Vagina (tissue), 2 donors: ENCODE measurements around the gene GFM2. TPM values are rescaled to one million over a fixed set of nuclear protein-coding genes. Genes with fewer than 3 reads are reported as not detected.
"Not testable (repeated sequence)": the region's sequence is repeated elsewhere in the genome, so short reads cannot be mapped to it uniquely, and the experiment has no call there.

Experiments
- DNase-seq, 2 donors: peaks; one replicate each; pipeline ENCODE4 v3.0.0-alpha.2; 2017; ENCODE audit errors: extremely low spot score in 2 of 2
- H3K27ac ChIP-seq: fragments of 200-600 bp; sonication (generic); one replicate; pipeline ENCODE4 v1.5.1; 2019
- H3K27me3 ChIP-seq: fragments of 200-600 bp; sonication (generic); one replicate; pipeline ENCODE4 v1.5.1; 2019
- H3K36me3 ChIP-seq, 2 donors: fragments of 200-600 bp; sonication (generic); one replicate each; pipeline ENCODE4 v1.5.1; 2017 to 2019
- H3K4me1 ChIP-seq: fragments of 200-600 bp; sonication (generic); one replicate; pipeline ENCODE4 v1.5.1; 2019
- H3K4me3 ChIP-seq, 2 donors: fragments of 200-600 bp; sonication (generic); 1 replicate in 1 of 2; 2 replicates in 1 of 2; pipeline ENCODE4 v1.5.1; 2016 to 2019
- H3K9me3 ChIP-seq: fragments of 200-600 bp; sonication (generic); one replicate; pipeline ENCODE4 v1.5.1; 2019
- CTCF ChIP-seq, 3 experiments: fragments of 450-650 bp in 2 of 3; fragments of 200-600 bp in 1 of 3; sonication (generic) in 1 of 3; IDR thresholded peaks; one replicate each; pipeline ENCODE4 v1.5.1; 2017 to 2019; ENCODE audit warnings: antibody characterized with exemption in 3 of 3, mild to moderate bottlenecking in 2 of 3, moderate library complexity in 2 of 3
- POLR2A ChIP-seq, 2 donors: fragments of 450-650 bp; IDR thresholded peaks; one replicate each; pipeline ENCODE4 v1.6.1; 2017; ENCODE audit warnings: antibody characterized with exemption in 2 of 2, mild to moderate bottlenecking in 2 of 2, moderate library complexity in 2 of 2
- POLR2AphosphoS5 ChIP-seq, 2 donors: sonication (generic); formaldehyde crosslinking; IDR thresholded peaks; one replicate each; pipeline ENCODE4 v1.9.0; 2017; ENCODE audit warnings: antibody characterized with exemption in 2 of 2, mild to moderate bottlenecking in 2 of 2, low read depth in 1 of 2; ENCODE audit not compliant: insufficient read depth in 1 of 2
- intact Hi-C: fragments of 100-400 bp; cut with DNase I; formaldehyde crosslinking; loops from one replicate; pipeline ENCODE4 v1.15.1; 2023
- total RNA-seq: library from RNA; depleted of rRNA; stranded (reverse); fragments of >200 nt; gene quantifications from one replicate; pipeline ENCODE4 v1.2.3, GENCODE V29; 2016

The GFM2 gene
- total RNA-seq, 1 donor from 2014 or later: 29.5 TPM

GRCh38 chr5:74763504-74763903 is 3.4 kb downstream of the GFM2 start:
- Histone ChIP-seq H3K36me3 (peaks cover 0 to 7% of the 10 kb centered on the region in 2 donors), H3K27me3 (no peaks in the 10 kb centered on the region), H3K4me3 (no peak overlapping the region), H3K9me3 (no peaks in the 10 kb centered on the region), H3K4me1 (peaks cover 46% of the 10 kb centered on the region), H3K27ac (no peak overlapping the region)
- TF ChIP-seq POLR2AphosphoS5 (IDR thresholded peaks at IDR 0.05; ENCODE audit: insufficient read depth in 1 of 2, low read depth in 1 of 2): no peak
- no peak for TF ChIP-seq CTCF (IDR thresholded peaks at IDR 0.05)
- TF ChIP-seq POLR2A (IDR thresholded peaks at IDR 0.05): no peak
- intact Hi-C loops: no loop called here
- no peak for DNase-seq

- intact Hi-C loops: no loop called here
- DNase-seq: no peak
- TF ChIP-seq CTCF (IDR thresholded peaks at IDR 0.05) (no peak), POLR2AphosphoS5 (IDR thresholded peaks at IDR 0.05; ENCODE audit: insufficient read depth in 1 of 2, low read depth in 1 of 2) (no peak), POLR2A (IDR thresholded peaks at IDR 0.05) (no peak)
- Histone ChIP-seq H3K9me3 (no peaks in the 10 kb centered on the region), H3K27me3 (no peaks in the 10 kb centered on the region), H3K27ac (no peak overlapping the region), H3K4me3 (no peak overlapping the region), H3K4me1 (peaks cover 37% of the 10 kb centered on the region), H3K36me3 (peaks cover 0 to 10% of the 10 kb centered on the region in 2 donors)
Observed at GRCh38 chr5:74762599-74762998, 4.3 kb downstream of the GFM2 start.

- Histone ChIP-seq H3K9me3 (peaks cover under 1% of the 10 kb centered on the region), H3K36me3 (peaks cover 0 to 22% of the 10 kb centered on the region in 2 donors), H3K27me3 (no peaks in the 10 kb centered on the region), H3K4me1 (peaks cover 36% of the 10 kb centered on the region), H3K4me3 (no peak overlapping the region), H3K27ac (no peak overlapping the region)
- no peak for DNase-seq
- TF ChIP-seq POLR2A (IDR thresholded peaks at IDR 0.05): no peak
- TF ChIP-seq CTCF (IDR thresholded peaks at IDR 0.05): no peak
- TF ChIP-seq POLR2AphosphoS5 (IDR thresholded peaks at IDR 0.05; ENCODE audit: insufficient read depth in 1 of 2, low read depth in 1 of 2): no peak
- intact Hi-C loops: no loop called here
Observed at GRCh38 chr5:74761241-74761640, 5.7 kb downstream of the GFM2 start.

GRCh38 chr5:74748742-74749141 is 18.2 kb downstream of the GFM2 start:
- H3K9me3 ChIP-seq, H3K27ac ChIP-seq, intact Hi-C loops, H3K4me1 ChIP-seq, H3K27me3 ChIP-seq, H3K4me3 ChIP-seq, DNase-seq: not testable (repeated sequence)
- peaks cover 0 to 42% of the 10 kb centered on the region in 2 donors for H3K36me3 ChIP-seq

DNA sequence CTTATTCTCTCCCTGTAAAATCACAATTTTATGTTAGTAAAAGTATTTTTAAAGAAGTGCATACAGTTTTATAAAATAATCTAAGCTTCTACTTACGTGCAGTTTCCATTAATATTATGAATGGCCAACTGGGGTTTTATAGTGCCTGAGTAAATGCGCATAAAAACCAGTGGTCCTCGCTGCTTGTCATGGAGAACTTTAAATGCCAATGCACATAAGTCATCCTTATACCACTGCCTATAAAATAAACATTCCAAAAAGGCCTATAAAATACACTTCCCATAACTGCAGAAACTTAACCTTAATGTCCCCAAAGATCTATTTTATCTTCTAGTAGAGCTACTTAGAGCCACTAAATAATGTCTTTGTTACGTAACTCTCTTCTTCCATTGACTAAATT is 28.5 kb downstream of the GFM2 start:
- intact Hi-C loops: no loop called here
- no peak for TF ChIP-seq POLR2AphosphoS5 (IDR thresholded peaks at IDR 0.05; ENCODE audit: insufficient read depth in 1 of 2, low read depth in 1 of 2)
- no peak for TF ChIP-seq POLR2A (IDR thresholded peaks at IDR 0.05)
- no peak for TF ChIP-seq CTCF (IDR thresholded peaks at IDR 0.05)
- H3K27ac ChIP-seq: no peak overlapping the region
- H3K36me3 ChIP-seq: peaks cover 0 to 53% of the 10 kb centered on the region in 2 donors
- no peaks in the 10 kb centered on the region for H3K9me3 ChIP-seq
- H3K27me3 ChIP-seq: no peaks in the 10 kb centered on the region
- no peak overlapping the region for H3K4me3 ChIP-seq
- no peak for DNase-seq
- H3K4me1 ChIP-seq: no peaks in the 10 kb centered on the region

DNA sequence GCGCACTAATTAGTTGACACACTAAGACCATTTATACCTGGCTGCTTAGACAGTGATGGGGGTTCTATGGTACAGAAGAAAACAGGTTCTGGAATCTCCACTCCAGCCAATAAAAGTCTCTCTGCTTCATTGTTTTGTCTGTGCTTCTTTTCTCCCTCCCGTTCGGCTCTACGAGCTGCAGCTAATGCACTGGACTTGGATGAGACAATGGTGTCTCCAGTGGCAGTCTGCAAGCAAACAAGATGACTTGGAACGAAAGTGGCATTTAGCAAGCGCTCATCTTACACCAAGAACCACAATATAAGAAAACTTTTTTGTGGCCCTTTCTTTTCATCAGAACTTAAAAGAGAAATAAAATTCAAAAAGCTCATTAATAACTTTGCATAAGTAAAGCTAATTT is 30.2 kb downstream of the GFM2 start:
- no peak overlapping the region for H3K4me3 ChIP-seq
- TF ChIP-seq POLR2A (IDR thresholded peaks at IDR 0.05): no peak
- no peak for TF ChIP-seq CTCF (IDR thresholded peaks at IDR 0.05)
- no peak for TF ChIP-seq POLR2AphosphoS5 (IDR thresholded peaks at IDR 0.05; ENCODE audit: insufficient read depth in 1 of 2, low read depth in 1 of 2)
- H3K27me3 ChIP-seq: no peaks in the 10 kb centered on the region
- intact Hi-C loops: no loop called here
- H3K27ac ChIP-seq: no peak overlapping the region
- peaks cover 0 to 53% of the 10 kb centered on the region in 2 donors for H3K36me3 ChIP-seq
- H3K9me3 ChIP-seq: no peaks in the 10 kb centered on the region
- no peaks in the 10 kb centered on the region for H3K4me1 ChIP-seq
- DNase-seq: no peak
